Stimulated activated naive CD8-positive, alpha-beta T cell treated with anti-CD3 and anti-CD28 coated beads, Interleukin-15, Interleukin-2, amounts not matched to agents 100 U/mL and 50 U/mL, for 24 hours (primary cell): ENCODE results near the gene PRKAG2.
"Not testable (repeated sequence)": the region's sequence is repeated elsewhere in the genome, so short reads cannot be mapped to it uniquely, and the experiment has no call there.

Source experiments
- ATAC-seq: fragments of 150-1000 bp; cut with Tn5 transposase; one replicate; pipeline ENCODE4 v1.10.0; 2021
- DNase-seq: peaks from one replicate; pipeline ENCODE4 v3.0.0; 2021

The PRKAG2 gene

GRCh38 chr7:151884312-151885201 lies 7.6 kb upstream of the PRKAG2 start:
- ATAC-seq (no peak), DNase-seq (no peak)

- DNase-seq (no peak), ATAC-seq (no peak)
These were observed 6.9 kb upstream of the PRKAG2 start for GRCh38 chr7:151883857-151884256.

- no peak for ATAC-seq
- DNase-seq = no peak
These were observed 5.8 kb upstream of the PRKAG2 start for GRCh38 chr7:151882734-151883133.

- ATAC-seq (no peak), DNase-seq (no peak)
These were observed 3.8 kb upstream of the PRKAG2 start for GRCh38 chr7:151880688-151881087.

GRCh38 chr7:151877911-151878835 lies 1.3 kb upstream of the PRKAG2 start:
- no peak for DNase-seq
- ATAC-seq = no peak

GRCh38 chr7:151875942-151876898 lies 695 bp downstream of the PRKAG2 start:
- DNase-seq = peak; percentile 75

GRCh38 chr7:151874479-151874878 lies 2.4 kb downstream of the PRKAG2 start:
- ATAC-seq, DNase-seq: not testable (repeated sequence)

More at GRCh38 chr7:151875942-151876898, 695 bp downstream of the PRKAG2 start:
- ATAC-seq = peak; percentile 56

- DNase-seq = peak; percentile 28
- ATAC-seq = no peak
These were observed 3.4 kb downstream of the PRKAG2 start for GRCh38 chr7:151873402-151873965.

- no peak for DNase-seq
- ATAC-seq = no peak
These were observed 4.1 kb downstream of the PRKAG2 start for GRCh38 chr7:151872531-151873401.

GRCh38 chr7:151871904-151872303 lies 5.0 kb downstream of the PRKAG2 start:
- ATAC-seq = no peak
- no peak for DNase-seq

GRCh38 chr7:151871189-151871735 lies 5.7 kb downstream of the PRKAG2 start:
- DNase-seq = no peak
- ATAC-seq = no peak

GRCh38 chr7:151869968-151870918 lies 6.7 kb downstream of the PRKAG2 start:
- no peak for DNase-seq
- no peak for ATAC-seq

- ATAC-seq (no peak), DNase-seq (no peak)
These were observed 7.5 kb downstream of the PRKAG2 start for GRCh38 chr7:151869455-151869854.

GRCh38 chr7:151869109-151869428 lies 7.8 kb downstream of the PRKAG2 start:
- DNase-seq (no peak), ATAC-seq (no peak)

GRCh38 chr7:151868396-151869108 lies 8.4 kb downstream of the PRKAG2 start:
- DNase-seq (no peak), ATAC-seq (no peak)

GRCh38 chr7:151867912-151868311 lies 9.0 kb downstream of the PRKAG2 start:
- ATAC-seq = no peak
- no peak for DNase-seq

- DNase-seq (no peak), ATAC-seq (no peak)
These were observed 9.9 kb downstream of the PRKAG2 start for GRCh38 chr7:151866761-151867655.
